ENCODE measurements around the gene DYNC1LI1. TPM values are rescaled to one million over a fixed set of nuclear protein-coding genes. Genes with fewer than 3 reads are reported as not detected.

DYNC1LI1 gene
- total RNA-seq, 1 experiment from 2014 or later: 56.2 TPM

GRCh38 chr3:32557640-32558352 lies 12.9 kb downstream of the DYNC1LI1 start:
- Histone ChIP-seq H3K27ac (ENCODE audit: insufficient read length, low read depth, low read length) (no peak overlapping the region), H2BK120ac (ENCODE audit: low read depth, low read length, poor library complexity, severe bottlenecking) (no peak overlapping the region), H3K23ac (ENCODE audit: insufficient read length, low read depth, low read length) (no peak overlapping the region), H2AFZ (ENCODE audit: low read length) (no peak overlapping the region), H2BK12ac (ENCODE audit: insufficient read length, low read depth, low read length) (no peak overlapping the region), H3K4ac (ENCODE audit: low read depth, low read length) (no peak overlapping the region), H3K56ac (ENCODE audit: insufficient read length, low read depth, low read length) (no peak overlapping the region), H4K5ac (ENCODE audit: insufficient read length, low read depth, low read length) (no peak overlapping the region), H2BK20ac (ENCODE audit: low read depth, low read length, poor library complexity, severe bottlenecking) (no peak overlapping the region), H4K20me1 (ENCODE audit: control insufficient read depth, insufficient read depth, insufficient read length) (peaks cover 2% of the 10 kb centered on the region), H4K91ac (ENCODE audit: insufficient read length, low read depth, low read length) (no peak overlapping the region), H4K8ac (replicated peaks; ENCODE audit: insufficient read length, low read depth, low read length) (no peak overlapping the region), H3K4me1 (ENCODE audit: insufficient read depth, low read length) (no peaks in the 10 kb centered on the region), H2BK5ac (ENCODE audit: insufficient read length, low read length) (no peak overlapping the region), H3K23me2 (ENCODE audit: insufficient read length, low read depth, low read length, poor library complexity, severe bottlenecking) (no peaks in the 10 kb centered on the region), H3K9me3 (ENCODE audit: control insufficient read depth, low read depth, low read length) (no peaks in the 10 kb centered on the region), H3K79me2 (ENCODE audit: insufficient read depth, low read length) (peaks cover 13% of the 10 kb centered on the region; the same call in 1 of the 2 replicates), H3K4me2 (ENCODE audit: insufficient read depth, insufficient read length, low read length) (no peak overlapping the region), H2AK5ac (ENCODE audit: insufficient read length, low read length) (no peak overlapping the region), H3K79me1 (ENCODE audit: insufficient read depth, low read depth, low read length, poor library complexity, severe bottlenecking) (peaks cover 5% of the 10 kb centered on the region), H3T11ph (ENCODE audit: low read length) (no peak overlapping the region), H3K18ac (ENCODE audit: insufficient read length, low read depth, low read length) (no peak overlapping the region), H3K9ac (ENCODE audit: extremely low read depth, insufficient read length, low read length) (no peak overlapping the region), H3K14ac (ENCODE audit: insufficient read depth, low read length) (no peak overlapping the region), H2BK15ac (ENCODE audit: low read depth, low read length) (no peak overlapping the region), H3K27me3 (ENCODE audit: insufficient read depth, low read length) (no peaks in the 10 kb centered on the region)
- Mint-ChIP-seq H3K4me1 (peaks cover 5 to 7% of the 10 kb centered on the region in 2 experiments), H3K9me3 (no peaks in the 10 kb centered on the region), H3K27me3 (ENCODE audit: low read depth) (no peaks in the 10 kb centered on the region), H3K4me3 (no peak overlapping the region), H3K27ac (peak overlapping the region in 1 of 3 experiments; percentile 35; a peak in 1 of 7 replicates), H3K36me3 (ENCODE audit: insufficient read depth in 1 of 3, low read depth in 3 of 3) (peaks cover 5 to 11% (median 9%) of the 10 kb centered on the region in 3 experiments; a peak in 5 of 7 replicates)
- DNase-seq: no peak
- no peak for TF ChIP-seq CTCF (conservative IDR thresholded peaks at IDR 0.05)
- WGBS (ENCODE audit: extremely low coverage, insufficient read length, low lambda C conversion rate): no CpG with 5 or more reads among the region's 3 CpGs

All from H9 (cell line).